ENCODE measurements around the gene MDM1.

The MDM1 gene

GRCh38 chr12:68269779-68270178, 62.4 kb downstream of the MDM1 start:
- no peak for DNase-seq

- no peak for DNase-seq
Measured at GRCh38 chr12:68268967-68269366, 63.2 kb downstream of the MDM1 start.

DNA sequence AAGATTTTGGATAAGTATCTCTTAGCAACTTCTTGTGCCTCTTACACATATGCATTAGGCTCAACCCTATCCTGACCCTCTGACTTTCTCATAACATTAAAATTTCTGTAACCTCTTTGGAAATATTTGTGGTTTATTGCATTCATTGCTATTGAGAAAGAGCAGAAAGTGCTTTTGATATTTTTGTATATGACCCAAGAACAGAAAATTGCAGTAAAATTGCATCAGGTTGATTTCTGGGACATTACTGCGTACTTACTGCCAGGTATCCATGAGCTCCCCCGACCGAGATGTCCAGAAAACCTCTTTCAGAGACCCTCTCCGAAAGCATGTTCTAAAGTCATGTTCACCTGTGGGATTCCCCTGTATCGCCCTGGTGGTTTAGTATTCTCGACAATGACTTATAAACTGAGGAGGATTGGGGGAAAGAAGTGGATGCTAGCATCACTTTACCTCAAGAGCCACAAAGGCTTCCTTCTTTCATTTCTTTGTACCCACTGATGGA, 64.2 kb downstream of the MDM1 start:
- DNase-seq: no peak

DNA sequence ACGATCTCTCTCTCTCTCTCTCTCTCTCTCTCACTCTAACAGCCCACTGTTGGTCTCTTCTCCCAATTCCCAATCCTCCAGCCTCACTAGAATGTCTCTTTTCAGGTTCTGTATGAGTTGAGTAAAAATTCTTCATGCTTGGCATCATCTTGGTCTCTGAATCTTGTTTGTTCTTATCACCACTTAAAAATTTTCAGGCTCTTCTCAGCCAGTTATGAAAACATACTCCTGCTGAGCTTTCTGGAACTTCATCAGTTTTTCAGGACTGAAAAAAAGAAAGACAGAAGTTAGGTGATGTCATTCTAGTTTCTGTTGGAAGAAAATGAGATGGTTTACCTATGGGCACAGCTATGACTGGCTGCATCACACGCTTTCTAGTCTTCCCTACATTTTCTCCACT, 67.3 kb downstream of the MDM1 start:
- DNase-seq: no peak

DNA sequence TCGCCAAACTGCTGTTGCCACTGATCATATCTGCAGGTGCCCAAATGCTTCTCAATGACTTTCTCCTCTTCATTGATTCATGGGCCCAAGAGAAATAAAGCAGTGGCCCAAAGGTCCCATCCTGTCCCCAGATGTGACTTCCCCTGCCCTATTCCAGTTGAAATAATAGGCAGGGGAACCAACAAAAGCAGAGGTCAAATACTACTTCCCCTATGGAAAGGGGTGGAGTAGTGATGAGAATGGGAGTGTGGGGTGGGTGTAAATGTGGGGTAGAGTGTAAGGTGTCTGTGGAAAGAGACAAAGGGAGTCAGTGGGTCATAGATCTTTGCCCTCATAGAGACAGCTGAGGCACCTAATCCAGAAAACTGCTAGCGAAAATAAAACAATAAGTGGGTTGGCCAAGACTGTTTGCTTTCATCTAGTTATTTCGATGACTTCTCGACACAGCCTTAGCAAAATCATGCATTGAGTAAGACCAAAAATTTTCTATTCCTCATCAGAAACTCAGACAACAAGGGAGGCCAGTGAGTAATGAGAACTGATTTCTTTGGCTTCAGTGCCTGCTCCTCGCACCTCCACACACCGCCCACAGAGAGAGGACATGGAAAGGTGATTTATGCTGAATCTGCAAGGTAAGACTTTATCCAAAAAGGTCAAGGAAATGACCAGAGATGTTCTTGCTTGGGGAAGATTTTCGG, 67.9 kb downstream of the MDM1 start:
- no peak for DNase-seq

GRCh38 chr12:68263366-68263765, 68.8 kb downstream of the MDM1 start:
- no peak for DNase-seq

GRCh38 chr12:68261896-68262295, 70.3 kb downstream of the MDM1 start:
- DNase-seq: no peak

- DNase-seq: no peak
Measured at GRCh38 chr12:68260153-68260552, 72.0 kb downstream of the MDM1 start.

GRCh38 chr12:68259318-68259940, 72.7 kb downstream of the MDM1 start:
- no peak for DNase-seq

DNA sequence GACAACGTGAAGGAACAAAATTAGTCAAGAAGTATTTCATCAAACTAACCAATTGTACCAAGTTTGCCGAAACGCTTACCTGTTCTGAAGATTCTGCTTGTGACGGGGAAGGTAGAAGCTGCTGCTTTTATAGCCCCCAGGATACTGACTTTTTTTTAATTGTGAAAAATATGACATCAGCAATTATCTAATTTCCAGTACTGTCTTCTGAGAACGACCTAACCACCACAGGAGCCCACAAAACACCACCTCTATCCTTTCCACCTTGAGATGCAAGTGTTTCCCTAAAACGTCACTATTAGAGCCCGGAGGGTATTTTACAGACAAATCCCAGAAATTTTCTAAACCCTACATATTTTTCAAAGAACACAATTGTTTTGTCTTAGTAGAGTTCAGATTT, 78.7 kb downstream of the MDM1 start, which contains the start of gene IL22:
Gene IL22 (minus strand): TSS at position 101 of the 400 bp plus-strand sequence. CDS start 156 bp downstream, outside the sequence.
- DNase-seq: no peak

- DNase-seq: no peak
Measured at GRCh38 chr12:68252077-68252476, 80.1 kb downstream of the MDM1 start.

GRCh38 chr12:68250454-68250853, 81.7 kb downstream of the MDM1 start:
- DNase-seq: no peak

GRCh38 chr12:68247785-68248184, 84.4 kb downstream of the MDM1 start:
- DNase-seq: no peak

- DNase-seq: no peak
Measured at GRCh38 chr12:68246350-68246749, 85.8 kb downstream of the MDM1 start.

- DNase-seq: no peak
Measured at GRCh38 chr12:68245180-68246021, 86.8 kb downstream of the MDM1 start.

Data from NCI-H1930 (cell line).